Vagina (tissue), 2 donors: ENCODE results near the gene MINAR1. TPM values are rescaled to one million over a fixed set of nuclear protein-coding genes. Genes with fewer than 3 reads are reported as not detected.

Experiments
- DNase-seq, 2 donors: peaks; one replicate each; pipeline ENCODE4 v3.0.0-alpha.2; 2017; ENCODE audit errors: extremely low spot score in 2 of 2
- H3K27ac ChIP-seq: fragments of 200-600 bp; sonication (generic); one replicate; pipeline ENCODE4 v1.5.1; 2019
- H3K27me3 ChIP-seq: fragments of 200-600 bp; sonication (generic); one replicate; pipeline ENCODE4 v1.5.1; 2019
- H3K36me3 ChIP-seq, 2 donors: fragments of 200-600 bp; sonication (generic); one replicate each; pipeline ENCODE4 v1.5.1; 2017 to 2019
- H3K4me1 ChIP-seq: fragments of 200-600 bp; sonication (generic); one replicate; pipeline ENCODE4 v1.5.1; 2019
- H3K4me3 ChIP-seq, 2 donors: fragments of 200-600 bp; sonication (generic); 1 replicate in 1 of 2; 2 replicates in 1 of 2; pipeline ENCODE4 v1.5.1; 2016 to 2019
- H3K9me3 ChIP-seq: fragments of 200-600 bp; sonication (generic); one replicate; pipeline ENCODE4 v1.5.1; 2019
- CTCF ChIP-seq, 3 experiments: fragments of 450-650 bp in 2 of 3; fragments of 200-600 bp in 1 of 3; sonication (generic) in 1 of 3; IDR thresholded peaks; one replicate each; pipeline ENCODE4 v1.5.1; 2017 to 2019; ENCODE audit warnings: antibody characterized with exemption in 3 of 3, mild to moderate bottlenecking in 2 of 3, moderate library complexity in 2 of 3
- POLR2A ChIP-seq, 2 donors: fragments of 450-650 bp; IDR thresholded peaks; one replicate each; pipeline ENCODE4 v1.6.1; 2017; ENCODE audit warnings: antibody characterized with exemption in 2 of 2, mild to moderate bottlenecking in 2 of 2, moderate library complexity in 2 of 2
- POLR2AphosphoS5 ChIP-seq, 2 donors: sonication (generic); formaldehyde crosslinking; IDR thresholded peaks; one replicate each; pipeline ENCODE4 v1.9.0; 2017; ENCODE audit warnings: antibody characterized with exemption in 2 of 2, mild to moderate bottlenecking in 2 of 2, low read depth in 1 of 2; ENCODE audit not compliant: insufficient read depth in 1 of 2
- intact Hi-C: fragments of 100-400 bp; cut with DNase I; formaldehyde crosslinking; loops from one replicate; pipeline ENCODE4 v1.15.1; 2023
- total RNA-seq: library from RNA; depleted of rRNA; stranded (reverse); fragments of >200 nt; gene quantifications from one replicate; pipeline ENCODE4 v1.2.3, GENCODE V29; 2016

The MINAR1 gene
- total RNA-seq, 1 donor from 2014 or later, result 0.74 TPM

DNA sequence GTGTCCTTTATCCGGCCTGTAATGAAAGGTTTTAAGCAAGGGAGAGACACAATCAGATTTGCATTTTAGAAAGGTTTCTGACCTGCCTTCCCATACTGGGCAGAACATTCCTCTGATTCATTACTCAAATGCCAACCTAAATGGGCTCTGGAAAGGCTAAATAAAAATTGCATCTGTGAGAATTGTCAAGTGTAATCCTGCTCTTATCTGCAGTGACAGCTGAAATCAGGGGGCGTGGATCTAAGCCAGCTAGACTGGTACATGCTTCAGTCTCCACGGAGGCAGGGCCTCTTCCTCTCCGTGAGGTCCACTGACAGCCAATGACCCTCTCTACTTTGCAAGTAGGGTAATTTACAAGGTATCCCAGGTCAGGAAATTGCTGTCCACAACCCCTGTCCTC, 32.5 kb upstream of the MINAR1 start:
- H3K9me3 ChIP-seq, result no peaks in the 10 kb centered on the region
- H3K36me3 ChIP-seq, result no peaks in the 10 kb centered on the region
- H3K4me3 ChIP-seq, result no peak overlapping the region
- no peak for DNase-seq
- no peak overlapping the region for H3K27ac ChIP-seq
- no peaks in the 10 kb centered on the region for H3K27me3 ChIP-seq
- TF ChIP-seq POLR2AphosphoS5 (IDR thresholded peaks at IDR 0.05; ENCODE audit: insufficient read depth in 1 of 2, low read depth in 1 of 2) (no peak), POLR2A (IDR thresholded peaks at IDR 0.05) (no peak), CTCF (IDR thresholded peaks at IDR 0.05) (no peak)
- H3K4me1 ChIP-seq, result no peaks in the 10 kb centered on the region
- intact Hi-C loops, result loop anchor here (5.0 to 10.0 kb wide), 2 partner anchors 445 to 622 kb away; no protein-coding TSS in a partner anchor

GRCh38 chr15:79400650-79401049, 31.5 kb upstream of the MINAR1 start:
- no peak for DNase-seq
- no peak overlapping the region for H3K27ac ChIP-seq
- no peak for TF ChIP-seq POLR2AphosphoS5 (IDR thresholded peaks at IDR 0.05; ENCODE audit: insufficient read depth in 1 of 2, low read depth in 1 of 2)
- no peak for TF ChIP-seq CTCF (IDR thresholded peaks at IDR 0.05)
- no peak for TF ChIP-seq POLR2A (IDR thresholded peaks at IDR 0.05)
- no peak overlapping the region for H3K4me3 ChIP-seq
- no peaks in the 10 kb centered on the region for H3K4me1 ChIP-seq
- no peaks in the 10 kb centered on the region for H3K9me3 ChIP-seq
- intact Hi-C loops, result no loop called here
- H3K36me3 ChIP-seq, result no peaks in the 10 kb centered on the region
- no peaks in the 10 kb centered on the region for H3K27me3 ChIP-seq

DNA sequence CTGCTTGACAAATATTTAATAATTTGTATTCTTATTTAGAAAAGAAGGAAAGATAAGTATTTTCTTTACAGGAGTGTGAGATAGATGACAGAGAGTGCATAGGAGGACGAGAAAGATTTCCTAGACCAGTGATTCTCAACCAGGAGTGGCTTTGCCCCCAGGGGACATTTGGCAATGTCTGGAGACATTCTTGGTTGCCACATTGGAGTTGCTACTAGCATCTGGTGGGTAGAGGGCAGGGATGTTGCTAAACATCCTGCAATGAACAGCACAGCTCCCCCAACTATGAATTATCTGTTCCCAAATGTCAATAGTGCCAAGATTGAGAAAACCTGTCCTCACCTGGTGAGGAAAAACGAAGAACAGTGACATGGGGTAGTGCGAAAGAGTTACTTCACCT, 30.8 kb upstream of the MINAR1 start:
- H3K36me3 ChIP-seq, result no peaks in the 10 kb centered on the region
- no peak overlapping the region for H3K27ac ChIP-seq
- intact Hi-C loops, result no loop called here

DNA sequence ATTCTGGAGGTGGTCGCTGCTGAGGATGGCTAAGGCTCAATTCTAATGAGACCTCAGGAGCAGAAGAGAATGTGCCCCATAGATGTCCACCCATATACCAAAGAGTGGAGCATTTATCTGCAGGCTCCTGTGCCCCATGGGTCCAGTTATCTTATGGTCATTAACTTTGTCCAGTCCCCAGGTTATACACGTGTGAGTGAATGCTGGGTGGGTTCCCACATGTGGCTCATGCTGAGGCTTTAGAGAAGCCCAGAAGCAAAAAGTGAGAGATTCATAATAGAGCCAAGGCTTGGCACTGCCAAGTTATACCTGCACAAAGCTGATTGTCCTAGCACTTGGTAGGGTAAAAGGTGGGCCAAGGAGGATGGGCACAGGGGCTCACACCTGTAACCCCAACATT, 30.0 kb upstream of the MINAR1 start:
- H3K4me1 ChIP-seq, result no peaks in the 10 kb centered on the region
- H3K9me3 ChIP-seq, result no peaks in the 10 kb centered on the region
- H3K27ac ChIP-seq, result no peak overlapping the region
- no peak overlapping the region for H3K4me3 ChIP-seq
- intact Hi-C loops, result no loop called here
- TF ChIP-seq POLR2AphosphoS5 (IDR thresholded peaks at IDR 0.05; ENCODE audit: insufficient read depth in 1 of 2, low read depth in 1 of 2) (no peak), CTCF (IDR thresholded peaks at IDR 0.05) (no peak), POLR2A (IDR thresholded peaks at IDR 0.05) (no peak)
- H3K36me3 ChIP-seq, result no peaks in the 10 kb centered on the region
- DNase-seq, result no peak
- H3K27me3 ChIP-seq, result no peaks in the 10 kb centered on the region

More for the DNA sequence above, 30.8 kb upstream of the MINAR1 start:
- Histone ChIP-seq H3K4me3 (no peak overlapping the region), H3K9me3 (no peaks in the 10 kb centered on the region), H3K4me1 (no peaks in the 10 kb centered on the region), H3K27me3 (no peaks in the 10 kb centered on the region)
- no peak for TF ChIP-seq CTCF (IDR thresholded peaks at IDR 0.05)
- TF ChIP-seq POLR2AphosphoS5 (IDR thresholded peaks at IDR 0.05; ENCODE audit: insufficient read depth in 1 of 2, low read depth in 1 of 2), result no peak
- TF ChIP-seq POLR2A (IDR thresholded peaks at IDR 0.05), result no peak
- no peak for DNase-seq

- TF ChIP-seq POLR2AphosphoS5 (IDR thresholded peaks at IDR 0.05; ENCODE audit: insufficient read depth in 1 of 2, low read depth in 1 of 2) (no peak), CTCF (IDR thresholded peaks at IDR 0.05) (no peak), POLR2A (IDR thresholded peaks at IDR 0.05) (no peak)
- no peak overlapping the region for H3K4me3 ChIP-seq
- H3K36me3 ChIP-seq, result no peaks in the 10 kb centered on the region
- no peak overlapping the region for H3K27ac ChIP-seq
- no peaks in the 10 kb centered on the region for H3K27me3 ChIP-seq
- intact Hi-C loops, result no loop called here
- H3K4me1 ChIP-seq, result no peaks in the 10 kb centered on the region
- no peaks in the 10 kb centered on the region for H3K9me3 ChIP-seq
- no peak for DNase-seq
Measured at GRCh38 chr15:79403501-79403900, 28.6 kb upstream of the MINAR1 start.
